GM19351 (cell line): ENCODE data around the gene TRIM62.
A peak's percentile ranks its signal among the peaks of the same experiment; 100 is the strongest.
"Not testable (repeated sequence)": the region's sequence is repeated elsewhere in the genome, so short reads cannot be mapped to it uniquely, and the experiment has no call there.

Source experiments
- ATAC-seq: cut with Tn5 transposase; IDR thresholded peaks from one replicate; pipeline ENCODE4 v1.9.1; 2021; ENCODE audit warnings: mild to moderate bottlenecking, moderate library complexity; ENCODE audit not compliant: unreplicated experiment

The TRIM62 gene

DNA sequence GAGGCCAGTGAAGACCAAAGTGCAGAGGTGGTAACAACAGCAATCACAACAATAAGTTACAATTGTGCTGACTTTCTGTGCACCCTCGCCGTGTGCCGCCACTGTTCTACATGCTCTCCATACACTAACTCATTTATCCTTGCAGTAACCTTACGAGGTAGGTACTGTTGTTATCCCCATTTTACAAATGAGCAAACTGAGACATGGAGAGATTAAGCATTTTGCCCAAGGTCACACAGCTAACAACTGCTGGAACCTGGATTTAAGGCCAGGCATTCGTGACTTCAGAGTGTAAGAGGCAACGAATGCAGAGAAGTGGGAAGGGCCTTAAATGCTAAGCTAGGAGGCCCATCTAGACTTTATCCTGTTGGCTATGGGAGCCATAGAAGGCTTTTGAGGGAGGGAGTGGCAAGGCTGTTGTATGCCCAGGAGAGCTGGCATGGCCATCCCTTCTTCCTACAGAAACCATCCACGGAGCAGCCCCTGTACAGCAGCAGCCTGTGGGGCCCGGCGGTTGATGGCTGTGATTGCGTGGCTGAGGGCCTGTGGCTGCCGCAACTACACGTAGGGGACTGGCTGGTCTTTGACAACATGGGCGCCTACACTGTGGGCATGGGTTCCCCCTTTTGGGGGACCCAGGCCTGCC, 64.3 kb downstream of the TRIM62 start:
- ATAC-seq: no peak

- ATAC-seq: no peak
Observed at GRCh38 chr1:33111965-33112364, 69.9 kb downstream of the TRIM62 start.

DNA sequence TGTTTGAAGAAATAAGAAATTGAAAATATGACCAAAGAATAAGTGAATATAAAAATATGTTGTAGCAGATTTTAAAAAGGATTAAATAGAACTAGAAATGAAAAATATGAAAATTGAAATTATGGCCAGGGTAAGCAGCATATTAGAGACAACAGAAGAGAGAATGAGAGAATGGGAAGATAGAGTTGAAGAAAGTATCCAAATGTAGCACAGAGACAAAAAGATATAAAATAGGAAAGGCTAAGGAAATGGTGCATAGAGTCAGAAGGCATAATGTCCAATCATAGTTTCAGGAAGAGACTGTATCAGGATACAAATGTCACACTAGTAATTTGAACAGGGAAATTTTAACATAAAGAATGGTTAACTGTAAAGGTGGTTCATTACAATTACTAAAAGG, 71.4 kb downstream of the TRIM62 start:
- ATAC-seq: no peak

GRCh38 chr1:33100119-33100415, 81.8 kb downstream of the TRIM62 start:
- not testable (repeated sequence) for ATAC-seq

DNA sequence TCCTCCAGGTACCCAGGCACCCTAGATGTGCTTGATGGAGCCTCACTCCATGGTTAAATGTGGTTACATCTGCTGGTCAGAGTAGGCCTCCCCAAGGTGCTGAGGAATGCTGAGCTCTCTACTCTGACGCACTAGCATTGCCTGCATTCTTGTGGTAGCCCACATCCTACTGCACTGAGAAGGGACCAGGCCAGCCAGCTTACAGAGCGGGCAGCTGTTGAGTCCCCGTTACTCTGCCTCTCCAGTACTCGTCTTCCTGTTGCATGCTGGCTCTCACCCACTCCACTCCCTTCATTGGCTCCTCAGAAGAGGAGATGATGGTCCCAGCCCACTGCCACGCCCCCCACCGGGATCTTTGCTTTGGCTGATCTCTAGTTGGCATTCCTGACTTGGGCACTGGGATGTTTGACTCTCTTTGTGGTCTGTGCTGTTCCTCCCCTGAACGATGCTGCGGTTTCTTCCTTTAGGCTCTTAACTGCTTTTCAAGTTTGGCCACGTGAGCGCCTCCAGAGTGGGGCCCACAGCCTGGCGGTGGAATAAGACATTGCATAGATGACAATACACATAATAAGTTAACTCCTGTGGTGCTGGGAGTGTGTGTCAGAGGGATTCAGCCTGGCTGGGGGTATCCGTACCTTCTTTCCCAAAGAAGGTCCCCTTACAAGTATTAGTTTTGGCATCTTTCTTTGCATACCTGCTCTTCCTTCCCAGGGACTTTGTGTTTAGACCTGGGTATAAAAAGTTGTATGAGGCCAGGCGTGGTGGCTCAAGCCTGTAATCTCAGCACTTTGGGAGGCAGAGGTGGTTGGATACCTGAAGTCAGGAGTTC, 82.3 kb downstream of the TRIM62 start:
- ATAC-seq: peak; percentile 70

DNA sequence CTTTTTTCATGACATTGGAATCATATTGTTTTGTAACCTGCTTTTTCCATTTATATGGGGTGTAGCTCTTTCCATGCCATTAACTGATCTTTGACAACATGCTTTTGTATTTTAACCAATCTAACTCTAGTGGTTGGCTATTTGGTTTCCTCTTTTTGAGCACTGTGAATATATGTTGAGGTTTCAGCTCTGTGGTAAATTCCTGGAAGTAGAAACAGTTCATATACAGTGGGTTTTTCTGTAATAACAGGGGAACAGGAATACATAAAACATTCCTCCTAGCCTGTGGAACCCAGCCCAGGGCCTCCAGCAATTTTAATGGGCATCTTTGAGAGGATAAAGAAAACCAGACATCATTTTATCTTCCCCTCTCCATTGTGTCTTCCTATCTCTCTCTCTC, 83.5 kb downstream of the TRIM62 start:
- ATAC-seq: no peak

GRCh38 chr1:33097762-33098161, 84.1 kb downstream of the TRIM62 start:
- ATAC-seq: no peak

- no peak for ATAC-seq
Observed at GRCh38 chr1:33097137-33097611, 84.7 kb downstream of the TRIM62 start.

GRCh38 chr1:33096363-33097005, 85.4 kb downstream of the TRIM62 start:
- ATAC-seq: no peak
